Neural cell (in vitro differentiated cells): ENCODE data around the gene AKR7A2.

ENCODE experiments used
- CTCF ChIP-seq: fragments of 450-650 bp; IDR thresholded peaks from 2 replicates; pipeline ENCODE4 v1.5.1; 2014; ENCODE audit warnings: antibody characterized with exemption, mild to moderate bottlenecking, moderate library complexity; ENCODE audit not compliant: poor library complexity, severe bottlenecking
- EP300 ChIP-seq: fragments of 450-650 bp; conservative IDR thresholded peaks from 2 replicates; pipeline ENCODE4 v1.6.1; 2014; ENCODE audit warnings: antibody characterized with exemption, mild to moderate bottlenecking, moderate library complexity; ENCODE audit not compliant: poor library complexity, severe bottlenecking
- REST ChIP-seq: IDR thresholded peaks from 2 replicates; pipeline ENCODE4 v1.6.1; 2012; ENCODE audit warnings: borderline replicate concordance

GRCh38 chr1:19358710-19359109 is 46.8 kb upstream of the AKR7A2 start:
- TF ChIP-seq CTCF, result no peak
- TF ChIP-seq EP300, result no peak
- no peak for TF ChIP-seq REST
